ENCODE results near the gene PIBF1. TPM values are rescaled to one million over a fixed set of nuclear protein-coding genes. Genes with fewer than 3 reads are reported as not detected.

The PIBF1 gene
- total RNA-seq, 3 donors from 2014 or later = 21.6 to 22.0 (median 21.7) TPM

DNA sequence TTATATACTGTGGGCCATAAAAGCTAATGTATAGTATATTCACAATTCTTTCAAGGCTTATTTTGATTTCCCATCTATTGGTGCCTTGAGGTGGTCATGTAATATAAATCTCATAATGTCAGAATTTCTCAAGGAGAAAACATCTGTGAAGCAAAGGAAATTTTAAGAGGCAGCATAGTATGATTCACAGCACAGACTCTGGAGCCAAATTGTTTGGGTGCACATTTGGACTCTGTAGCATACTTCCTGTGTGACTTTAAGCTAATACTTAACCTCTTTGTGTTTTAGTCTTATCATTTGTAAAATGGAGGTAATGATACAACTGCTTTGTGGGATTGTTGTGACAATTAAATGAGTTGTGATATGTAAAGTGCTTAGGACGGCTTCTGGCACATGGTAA is 67.6 kb downstream of the PIBF1 start:
- no peaks in the 10 kb centered on the region for H3K27me3 Mint-ChIP-seq (ENCODE audit: low read depth)
- ATAC-seq = no peak
- peaks cover 3% of the 10 kb centered on the region for H3K9me3 Mint-ChIP-seq
- DNase-seq = no peak
- peaks cover 47% of the 10 kb centered on the region for H3K36me3 Mint-ChIP-seq (ENCODE audit: insufficient read depth)
- no peaks in the 10 kb centered on the region for H3K4me1 Mint-ChIP-seq (ENCODE audit: low read depth)
- no peak overlapping the region for H3K4me3 Mint-ChIP-seq

DNA sequence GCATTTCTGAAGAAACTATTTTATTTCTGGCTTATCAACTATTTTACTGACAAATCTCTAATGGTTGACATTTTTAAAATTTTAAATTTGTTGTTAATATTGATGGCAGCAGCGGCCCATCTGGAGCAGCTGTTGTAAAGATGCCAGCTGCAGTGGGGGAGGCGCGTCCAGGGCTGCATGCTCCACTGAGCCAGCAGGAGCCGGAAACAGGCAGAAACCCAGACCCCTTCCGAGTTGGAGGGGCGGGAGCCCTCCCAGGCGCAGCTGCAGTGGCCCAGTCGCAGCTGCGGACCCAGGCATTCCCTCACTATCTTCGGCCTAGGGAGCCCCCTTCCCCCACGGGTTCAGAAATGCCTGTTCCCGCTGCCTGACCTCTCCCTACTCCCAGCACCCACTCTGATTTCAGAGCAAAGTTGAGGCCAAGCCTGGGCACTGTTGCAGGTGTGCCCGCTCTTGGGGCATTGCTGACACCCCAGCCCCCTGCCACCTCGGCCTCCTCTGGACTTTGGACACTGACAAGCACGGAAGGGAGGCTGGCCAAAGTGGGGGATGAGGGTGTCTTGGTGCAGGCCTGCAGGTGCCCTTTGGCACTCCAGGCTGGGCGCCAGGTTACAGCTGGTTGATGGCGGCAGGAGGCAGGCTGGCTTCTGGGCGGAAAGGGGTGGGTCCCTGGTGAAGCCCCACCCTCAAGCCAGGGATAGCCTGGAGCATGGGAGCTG is 69.2 kb downstream of the PIBF1 start:
- ATAC-seq (no peak), DNase-seq (no peak)
- H3K27me3 Mint-ChIP-seq (ENCODE audit: low read depth) = no peaks in the 10 kb centered on the region
- no peak overlapping the region for H3K4me3 Mint-ChIP-seq
- no peaks in the 10 kb centered on the region for H3K4me1 Mint-ChIP-seq (ENCODE audit: low read depth)
- H3K36me3 Mint-ChIP-seq (ENCODE audit: insufficient read depth) = peaks cover 37% of the 10 kb centered on the region
- no peaks in the 10 kb centered on the region for H3K9me3 Mint-ChIP-seq

DNA sequence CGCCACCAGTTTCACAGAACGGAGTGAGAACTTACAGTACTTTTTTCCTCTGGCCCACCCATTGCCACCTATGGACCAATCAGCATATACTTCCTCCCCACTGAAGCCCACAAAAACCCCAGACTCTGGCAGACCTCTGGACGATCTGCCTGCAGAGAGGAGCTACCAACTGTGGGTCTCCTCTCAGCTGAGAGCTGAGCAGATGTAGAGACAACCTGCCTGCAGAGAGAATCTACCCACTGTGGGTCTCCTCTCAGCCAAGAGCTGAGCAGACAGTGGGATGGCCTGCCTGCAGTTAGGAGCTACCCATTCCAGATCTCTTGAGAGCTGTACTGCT is 69.7 kb downstream of the PIBF1 start:
- H3K36me3 Mint-ChIP-seq (ENCODE audit: insufficient read depth) = peaks cover 32% of the 10 kb centered on the region
- ATAC-seq = no peak
- no peak overlapping the region for H3K4me3 Mint-ChIP-seq
- H3K9me3 Mint-ChIP-seq = no peaks in the 10 kb centered on the region
- no peaks in the 10 kb centered on the region for H3K4me1 Mint-ChIP-seq (ENCODE audit: low read depth)
- DNase-seq = no peak
- H3K27me3 Mint-ChIP-seq (ENCODE audit: low read depth) = no peaks in the 10 kb centered on the region

DNA sequence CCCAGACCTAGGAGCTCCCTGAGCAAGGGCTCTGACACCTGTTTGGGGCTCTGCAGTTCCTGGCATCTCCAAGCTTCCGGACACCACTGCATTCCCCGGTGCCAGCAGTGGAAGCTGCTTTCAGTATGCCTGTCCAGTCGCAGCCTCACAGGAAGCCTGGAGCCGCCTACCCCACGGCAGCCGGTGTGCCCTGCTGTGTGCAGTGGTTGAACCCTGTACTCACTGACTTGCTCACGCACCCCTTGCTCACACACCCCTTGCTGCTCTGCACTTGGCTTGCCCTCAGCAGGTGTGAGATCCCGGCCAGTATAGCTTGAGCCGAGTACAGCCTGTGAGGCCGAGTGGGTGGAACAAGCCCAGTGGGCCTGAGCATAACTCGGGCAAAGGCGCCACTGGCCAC is 70.3 kb downstream of the PIBF1 start:
- no peak for DNase-seq
- ATAC-seq = no peak
- Mint-ChIP-seq H3K36me3 (ENCODE audit: insufficient read depth) (peaks cover 28% of the 10 kb centered on the region), H3K27me3 (ENCODE audit: low read depth) (no peaks in the 10 kb centered on the region), H3K9me3 (no peaks in the 10 kb centered on the region), H3K4me3 (no peak overlapping the region), H3K4me1 (ENCODE audit: low read depth) (no peaks in the 10 kb centered on the region)

DNA sequence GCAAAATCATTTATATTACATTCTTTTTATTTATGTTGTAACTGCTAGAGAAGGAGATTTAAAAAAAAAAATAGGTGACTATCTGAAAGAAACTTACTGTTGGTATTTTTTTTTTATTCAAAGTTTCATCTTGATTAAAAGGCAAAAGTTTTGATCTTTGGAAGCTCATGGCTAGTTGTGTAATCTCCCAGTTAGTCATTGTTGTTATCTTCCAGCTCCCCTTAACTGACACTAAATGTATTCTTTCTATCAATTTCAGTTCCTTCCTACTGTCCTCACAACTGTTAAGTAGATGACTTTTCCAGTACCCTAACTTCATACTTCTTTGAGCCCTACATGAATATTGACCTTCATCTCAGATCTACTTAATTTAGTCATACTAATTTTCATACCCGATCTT is 71.1 kb downstream of the PIBF1 start:
- H3K27me3 Mint-ChIP-seq (ENCODE audit: low read depth) = no peaks in the 10 kb centered on the region
- ATAC-seq (no peak), DNase-seq (no peak)
- H3K4me1 Mint-ChIP-seq (ENCODE audit: low read depth) = no peaks in the 10 kb centered on the region
- H3K9me3 Mint-ChIP-seq = no peaks in the 10 kb centered on the region
- H3K4me3 Mint-ChIP-seq = no peak overlapping the region
- H3K36me3 Mint-ChIP-seq (ENCODE audit: insufficient read depth) = peaks cover 25% of the 10 kb centered on the region

DNA sequence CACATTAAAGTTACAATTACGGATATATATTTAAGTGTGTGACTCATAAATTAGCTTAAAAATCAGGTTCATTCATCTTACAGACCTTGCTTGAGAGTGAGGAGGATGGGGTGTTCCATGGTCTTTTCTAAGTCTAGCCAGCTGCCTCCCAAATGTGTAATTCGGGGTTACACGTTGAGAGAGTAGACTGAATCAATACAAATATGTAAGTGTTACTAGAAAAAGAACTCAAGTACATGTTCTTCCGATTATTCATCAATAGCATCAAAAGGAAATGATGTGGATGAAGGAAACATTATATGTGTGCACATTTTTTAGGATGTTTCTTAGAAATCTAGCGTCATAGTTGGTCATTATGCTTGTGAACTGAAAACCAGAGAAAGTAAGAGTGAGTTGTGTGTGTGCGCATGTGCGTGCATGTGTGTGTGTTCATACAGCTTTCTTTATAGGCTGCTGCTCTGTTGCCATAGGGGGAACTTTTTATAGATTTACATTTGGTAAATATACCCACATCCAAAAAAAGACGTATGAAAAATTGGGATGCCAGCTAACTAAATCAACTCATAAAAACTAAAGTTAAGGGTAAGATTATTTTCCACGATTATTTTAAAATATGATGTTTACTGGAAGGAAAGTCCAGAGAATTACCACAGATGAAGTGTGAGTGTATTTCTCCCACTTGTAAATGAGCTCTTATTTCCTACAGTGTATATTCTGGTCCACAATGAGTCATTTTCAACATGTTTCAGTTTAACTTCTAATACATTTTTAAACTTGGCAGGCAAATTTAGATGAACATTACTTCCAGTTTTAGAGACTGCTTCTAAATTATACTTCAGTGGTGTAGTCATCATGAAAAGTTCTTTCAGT is 82.4 kb downstream of the PIBF1 start:
- H3K36me3 Mint-ChIP-seq (ENCODE audit: insufficient read depth) = peaks cover 27% of the 10 kb centered on the region
- no peak for DNase-seq
- no peaks in the 10 kb centered on the region for H3K27me3 Mint-ChIP-seq (ENCODE audit: low read depth)
- H3K4me3 Mint-ChIP-seq = no peak overlapping the region
- peaks cover 9% of the 10 kb centered on the region for H3K4me1 Mint-ChIP-seq (ENCODE audit: low read depth)
- ATAC-seq = peak; percentile 43 to 82
- no peaks in the 10 kb centered on the region for H3K9me3 Mint-ChIP-seq

DNA sequence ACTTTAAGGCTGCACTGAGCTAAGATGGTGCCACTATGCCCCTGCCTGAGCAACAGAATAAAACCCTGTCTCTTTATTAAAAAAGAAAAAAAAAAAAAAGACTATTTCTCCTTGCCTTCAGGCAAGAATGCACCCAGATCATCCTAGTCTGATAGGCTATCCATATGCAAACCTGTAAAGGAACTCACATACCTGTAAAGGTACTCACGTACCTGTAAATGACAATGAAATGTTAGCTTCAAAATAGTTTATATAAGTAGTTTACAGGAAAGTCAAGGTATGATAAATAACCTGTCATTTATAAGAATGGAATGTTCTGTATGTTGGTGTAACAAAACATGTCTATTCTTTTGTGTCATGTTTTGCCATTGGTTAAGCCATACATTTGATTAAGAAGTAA is 86.3 kb downstream of the PIBF1 start:
- Mint-ChIP-seq H3K4me3 (no peak overlapping the region), H3K4me1 (ENCODE audit: low read depth) (peaks cover 9% of the 10 kb centered on the region), H3K9me3 (no peaks in the 10 kb centered on the region), H3K36me3 (ENCODE audit: insufficient read depth) (peaks cover 27% of the 10 kb centered on the region), H3K27me3 (ENCODE audit: low read depth) (no peaks in the 10 kb centered on the region)
- no peak for DNase-seq
- ATAC-seq = no peak

DNA sequence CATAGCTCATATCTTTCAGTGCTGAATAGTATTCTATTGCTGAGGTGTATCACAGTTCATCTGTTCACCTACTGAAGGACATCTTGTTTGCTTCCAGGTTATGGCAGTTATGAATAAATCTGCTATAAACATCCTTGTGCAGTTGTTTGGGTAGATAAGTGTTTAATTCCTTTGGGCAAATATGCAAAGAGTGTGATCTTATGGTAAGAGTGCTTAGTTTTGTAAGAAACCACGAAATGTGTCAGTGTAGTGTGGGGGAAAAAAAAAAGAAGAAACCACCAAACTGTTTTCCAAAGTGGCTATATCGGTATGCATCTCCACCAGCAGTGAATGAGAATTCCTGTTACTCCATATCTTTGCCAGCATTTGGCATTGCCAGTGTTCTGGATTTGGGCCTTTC is 93.3 kb downstream of the PIBF1 start:
- no peak overlapping the region for H3K4me3 Mint-ChIP-seq
- H3K36me3 Mint-ChIP-seq (ENCODE audit: insufficient read depth) = peaks cover 47% of the 10 kb centered on the region
- peaks cover 7% of the 10 kb centered on the region for H3K4me1 Mint-ChIP-seq (ENCODE audit: low read depth)

DNA sequence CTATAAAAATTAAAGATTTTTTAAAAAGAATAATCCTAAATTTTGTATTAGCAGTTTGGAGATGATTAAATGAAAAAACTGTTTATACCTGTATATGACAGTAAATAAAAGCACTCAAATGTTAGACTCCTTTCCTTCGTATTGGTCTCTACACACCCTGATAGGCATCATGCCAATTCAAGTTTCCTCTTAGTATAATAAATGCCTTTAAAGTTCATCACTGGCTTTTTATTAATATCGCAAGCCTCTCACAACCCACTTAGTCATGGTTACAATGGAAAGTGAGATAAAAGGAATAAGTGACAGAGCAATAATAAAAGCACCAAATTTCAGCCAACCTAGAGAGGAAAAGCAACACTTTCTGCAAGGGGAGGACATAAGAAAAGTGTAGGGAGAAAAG is 102.2 kb downstream of the PIBF1 start:
- no peaks in the 10 kb centered on the region for H3K27me3 Mint-ChIP-seq (ENCODE audit: low read depth)
- DNase-seq = no peak
- H3K9me3 Mint-ChIP-seq = no peaks in the 10 kb centered on the region
- no peak for ATAC-seq
- no peaks in the 10 kb centered on the region for H3K4me1 Mint-ChIP-seq (ENCODE audit: low read depth)
- H3K4me3 Mint-ChIP-seq = no peak overlapping the region
- H3K36me3 Mint-ChIP-seq (ENCODE audit: insufficient read depth) = peaks cover 26% of the 10 kb centered on the region

More for the DNA sequence above, 93.3 kb downstream of the PIBF1 start:
- ATAC-seq (no peak), DNase-seq (no peak)
- H3K27me3 Mint-ChIP-seq (ENCODE audit: low read depth) = no peaks in the 10 kb centered on the region
- H3K9me3 Mint-ChIP-seq = peaks cover 19% of the 10 kb centered on the region

DNA sequence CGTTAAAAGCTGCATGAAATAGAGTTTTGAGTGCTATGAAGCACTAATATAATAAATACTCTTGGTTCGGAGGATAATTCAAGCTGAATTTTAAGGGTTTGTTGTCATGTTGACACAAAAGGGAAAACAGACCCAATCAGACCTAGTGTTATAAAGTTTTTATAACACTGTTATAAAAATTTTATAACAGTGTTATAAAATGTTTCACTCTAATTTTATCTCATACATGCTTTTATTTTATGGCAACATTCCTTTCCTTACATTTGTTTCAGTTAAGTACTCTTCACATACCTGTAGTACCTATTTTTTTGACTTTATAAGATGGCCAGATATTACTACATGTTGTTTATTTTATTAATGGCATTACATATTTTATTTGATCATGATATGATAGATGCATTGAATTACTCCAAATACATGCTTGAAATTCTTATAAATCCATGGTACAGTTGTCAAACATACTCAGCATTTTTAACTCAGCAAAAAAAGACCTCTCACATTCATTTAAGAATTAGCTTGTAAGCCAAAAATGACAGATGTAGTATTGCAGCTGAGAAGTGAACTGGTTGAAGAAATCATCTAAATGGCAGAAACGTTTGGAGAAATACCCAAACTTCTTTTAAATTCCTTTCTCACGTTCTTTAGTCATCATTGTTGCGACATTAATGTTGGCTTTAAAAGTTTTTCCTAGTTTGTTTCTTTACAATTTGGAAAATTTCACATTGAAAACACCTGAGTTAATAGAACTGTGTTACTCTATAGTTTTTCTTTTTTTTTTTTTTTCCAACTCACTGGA is 104.5 kb downstream of the PIBF1 start:
- Mint-ChIP-seq H3K27me3 (ENCODE audit: low read depth) (no peaks in the 10 kb centered on the region), H3K4me1 (ENCODE audit: low read depth) (peaks cover 5% of the 10 kb centered on the region), H3K36me3 (ENCODE audit: insufficient read depth) (peaks cover 18% of the 10 kb centered on the region), H3K9me3 (no peaks in the 10 kb centered on the region), H3K4me3 (no peak overlapping the region)
- ATAC-seq = no peak
- DNase-seq = no peak

DNA sequence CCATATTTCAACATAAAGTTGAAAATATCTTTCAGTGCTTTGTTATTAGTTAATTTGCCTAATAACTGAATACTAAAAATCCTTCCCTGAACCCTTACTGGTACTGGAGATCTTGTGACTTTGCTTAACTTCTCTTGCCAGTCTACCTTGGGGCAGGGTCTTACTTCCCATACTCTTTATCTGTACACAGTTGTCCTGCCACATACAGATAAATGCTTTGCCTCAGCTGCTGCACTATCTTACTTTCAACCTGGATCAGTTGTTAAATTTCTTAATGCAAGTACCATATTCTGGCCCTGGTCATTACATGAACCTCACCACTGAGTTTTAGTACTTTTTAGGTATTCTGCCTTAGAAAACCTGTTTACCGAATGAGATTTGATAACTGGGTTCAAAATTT is 107.6 kb downstream of the PIBF1 start:
- Mint-ChIP-seq H3K4me1 (ENCODE audit: low read depth) (peaks cover 5% of the 10 kb centered on the region), H3K36me3 (ENCODE audit: insufficient read depth) (peaks cover 9% of the 10 kb centered on the region), H3K27me3 (ENCODE audit: low read depth) (no peaks in the 10 kb centered on the region), H3K4me3 (no peak overlapping the region), H3K9me3 (no peaks in the 10 kb centered on the region)
- no peak for DNase-seq
- ATAC-seq = no peak

DNA sequence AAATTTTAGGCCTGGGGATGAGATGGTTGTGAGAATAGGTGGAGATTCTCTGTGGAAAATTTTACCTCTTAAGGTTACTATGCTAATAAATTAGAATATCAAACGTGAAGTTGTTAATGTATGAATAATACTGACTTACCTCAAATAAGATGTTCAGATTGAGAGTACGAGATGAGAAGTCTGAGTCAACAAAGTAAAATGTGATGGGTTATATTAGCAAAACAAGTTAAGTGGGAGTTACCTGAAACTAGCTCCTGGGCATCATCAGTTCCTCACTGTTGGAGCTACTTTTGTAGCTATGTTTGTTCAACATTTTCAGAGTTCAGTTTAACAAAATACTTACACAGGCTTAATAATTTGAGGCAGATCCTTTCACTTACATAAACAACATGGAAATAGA is 108.6 kb downstream of the PIBF1 start:
- no peak overlapping the region for H3K4me3 Mint-ChIP-seq
- ATAC-seq (no peak), DNase-seq (no peak)
- peaks cover 5% of the 10 kb centered on the region for H3K4me1 Mint-ChIP-seq (ENCODE audit: low read depth)
- H3K36me3 Mint-ChIP-seq (ENCODE audit: insufficient read depth) = peaks cover 9% of the 10 kb centered on the region
- no peaks in the 10 kb centered on the region for H3K9me3 Mint-ChIP-seq
- H3K27me3 Mint-ChIP-seq (ENCODE audit: low read depth) = no peaks in the 10 kb centered on the region

DNA sequence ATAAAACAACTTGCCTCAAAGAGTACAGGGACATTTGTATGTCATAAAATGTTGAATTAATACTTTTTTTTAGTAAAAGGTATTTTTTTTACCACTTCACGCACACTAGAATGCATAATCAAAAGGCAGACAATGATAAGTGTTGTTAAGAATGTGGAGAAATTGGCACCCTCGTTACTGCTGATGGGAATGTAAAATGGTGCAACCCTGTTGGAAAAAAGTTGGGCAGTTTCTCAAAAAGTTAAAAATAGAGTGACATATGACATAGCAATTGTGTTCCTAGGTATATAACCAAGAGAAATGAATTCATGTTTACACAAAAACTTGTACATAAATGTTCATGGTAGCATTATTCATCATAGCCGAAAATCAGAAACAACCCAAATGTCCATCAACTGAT is 109.5 kb downstream of the PIBF1 start:
- Mint-ChIP-seq H3K9me3 (no peaks in the 10 kb centered on the region), H3K36me3 (ENCODE audit: insufficient read depth) (peaks cover 17% of the 10 kb centered on the region), H3K4me3 (no peak overlapping the region), H3K4me1 (ENCODE audit: low read depth) (peaks cover 5% of the 10 kb centered on the region), H3K27me3 (ENCODE audit: low read depth) (no peaks in the 10 kb centered on the region)
- ATAC-seq (no peak), DNase-seq (no peak)

DNA sequence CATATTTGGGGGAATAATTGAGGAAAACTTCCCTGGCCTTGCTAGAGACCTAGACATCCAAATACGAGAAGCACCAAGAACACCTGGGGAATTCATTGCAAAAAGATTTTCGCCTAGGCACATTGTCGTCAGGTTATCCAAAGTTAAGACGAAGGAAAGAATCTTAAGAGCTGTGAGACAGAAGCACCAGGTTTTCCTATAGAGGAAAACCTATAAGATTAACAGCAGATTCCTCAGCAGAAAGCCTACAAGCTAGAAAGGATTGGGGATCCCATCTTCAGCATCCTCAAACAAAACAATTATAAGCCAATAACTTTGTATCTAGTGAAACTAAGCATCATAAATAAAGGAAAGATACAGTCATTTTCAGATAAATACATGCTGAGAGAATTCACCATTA is 114.9 kb downstream of the PIBF1 start:
- H3K27me3 Mint-ChIP-seq (ENCODE audit: low read depth) = no peaks in the 10 kb centered on the region
- H3K4me1 Mint-ChIP-seq (ENCODE audit: low read depth) = no peaks in the 10 kb centered on the region
- no peak for ATAC-seq
- DNase-seq = no peak
- peaks cover 23% of the 10 kb centered on the region for H3K36me3 Mint-ChIP-seq (ENCODE audit: insufficient read depth)
- no peak overlapping the region for H3K4me3 Mint-ChIP-seq
- peaks cover 3% of the 10 kb centered on the region for H3K9me3 Mint-ChIP-seq

Measured in activated T-cell treated with anti-CD3 and anti-CD28 coated beads, Interleukin-2, amount 50 U/mL, for 4 hours (primary cell).